Activated B cell treated with CpG ODN at 0.5 μM for 24 hours (primary cell): ENCODE results near the gene ABCC11. TPM values are rescaled to one million over a fixed set of nuclear protein-coding genes. Genes with fewer than 3 reads are reported as not detected.

Source experiments
- total RNA-seq: library from RNA; stranded (reverse); gene quantifications from 2 replicates; pipeline ENCODE4 v1.2.3, GENCODE V29; 2022

Gene ABCC11
- total RNA-seq, 1 donor from 2014 or later, result not detected

Other genes with a start within 250 kb of the ABCC11 start
- not detected in 2 replicates for gene ABCC12, start 91.5 kb downstream of the ABCC11 start, total RNA-seq
- 63.5 and 72.7 TPM in 2 replicates for gene LONP2, start 3.2 kb downstream of the ABCC11 start, total RNA-seq
- gene SIAH1, start 137.9 kb upstream of the ABCC11 start, total RNA-seq, result 26.9 and 31.5 TPM in 2 replicates